ENCODE results near the gene BOLA3.
"Not testable (repeated sequence)": the region's sequence is repeated elsewhere in the genome, so short reads cannot be mapped to it uniquely, and the experiment has no call there.

The BOLA3 gene

DNA sequence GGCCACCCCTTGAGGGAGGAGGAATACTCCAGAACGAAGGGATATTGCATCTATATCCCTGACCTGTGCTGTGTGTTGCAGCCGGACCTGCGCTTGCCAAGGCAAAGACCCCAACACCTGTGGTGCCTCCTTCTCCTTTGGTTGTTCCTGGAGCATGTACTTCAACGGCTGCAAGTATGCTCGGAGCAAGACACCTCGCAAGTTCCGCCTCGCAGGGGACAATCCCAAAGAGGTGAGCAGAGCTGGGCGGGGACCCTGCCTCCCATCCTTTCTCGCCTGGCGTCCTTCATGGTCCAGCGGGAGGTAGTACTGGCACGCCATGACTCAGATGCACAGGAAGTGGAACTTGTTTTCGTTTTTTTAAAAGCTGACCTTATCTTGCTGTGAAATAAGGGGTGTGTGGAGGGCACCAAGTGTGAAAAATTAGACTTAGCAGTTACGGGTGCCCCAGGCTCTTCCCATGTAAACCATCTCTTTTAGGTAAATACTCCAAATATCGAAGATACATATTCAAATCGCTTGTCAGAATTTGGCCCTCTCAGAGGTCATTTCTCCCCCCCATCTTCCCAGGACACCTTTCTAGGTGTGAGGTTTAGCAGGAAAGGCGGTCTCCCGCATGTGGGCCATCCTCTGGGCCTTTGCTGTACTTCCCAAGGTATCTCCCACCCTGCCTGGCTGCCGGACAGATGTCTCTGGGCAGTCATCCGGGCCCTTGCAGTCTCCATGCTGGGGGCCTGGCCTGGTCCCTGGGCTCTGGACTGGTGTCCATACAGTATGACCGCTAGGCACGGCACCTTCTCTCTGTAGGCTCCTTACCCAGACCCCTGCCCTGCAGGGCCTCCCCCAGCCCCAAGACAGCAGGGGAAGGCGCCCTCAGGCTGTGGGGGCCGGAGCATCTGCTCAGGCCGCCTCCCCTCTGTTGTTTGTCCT, 57.6 kb downstream of the BOLA3 start:
- H3K9me3 ChIP-seq (replicated peaks; ENCODE audit: insufficient read depth, low read length) = no peaks in the 10 kb centered on the region
- no peak for DNase-seq
- no peaks in the 10 kb centered on the region for H3K36me3 ChIP-seq (replicated peaks; ENCODE audit: insufficient read depth, low read length)

DNA sequence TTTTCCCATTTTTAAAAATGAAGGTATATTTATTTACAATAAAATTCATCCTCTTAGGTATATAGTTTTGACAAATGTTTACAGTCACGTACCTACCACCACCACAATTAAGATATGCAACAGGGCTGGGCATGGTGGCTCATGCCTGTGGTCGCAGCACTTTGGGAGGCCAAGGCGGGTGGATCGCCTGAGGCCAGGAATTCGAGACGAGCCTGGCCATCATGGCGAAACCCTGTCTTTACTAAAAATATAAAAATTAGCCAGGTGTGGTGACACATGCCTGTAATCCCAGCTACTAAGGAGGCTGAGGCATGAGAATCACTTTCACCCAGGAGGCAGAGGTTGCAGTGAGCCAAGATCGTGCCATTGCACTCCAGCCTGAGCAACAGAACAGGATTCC, 59.0 kb downstream of the BOLA3 start:
- not testable (repeated sequence) for H3K36me3 ChIP-seq (replicated peaks; ENCODE audit: insufficient read depth, low read length)

More for the DNA sequence above, 57.6 kb downstream of the BOLA3 start:
- TF ChIP-seq EZH2 (optimal IDR thresholded peaks at IDR 0.05; ENCODE audit: low read depth, low read length) = no peak
- no peak for TF ChIP-seq EZH2phosphoT487 (IDR thresholded peaks at IDR 0.05; ENCODE audit: low read length)
- TF ChIP-seq, protein P1, sequence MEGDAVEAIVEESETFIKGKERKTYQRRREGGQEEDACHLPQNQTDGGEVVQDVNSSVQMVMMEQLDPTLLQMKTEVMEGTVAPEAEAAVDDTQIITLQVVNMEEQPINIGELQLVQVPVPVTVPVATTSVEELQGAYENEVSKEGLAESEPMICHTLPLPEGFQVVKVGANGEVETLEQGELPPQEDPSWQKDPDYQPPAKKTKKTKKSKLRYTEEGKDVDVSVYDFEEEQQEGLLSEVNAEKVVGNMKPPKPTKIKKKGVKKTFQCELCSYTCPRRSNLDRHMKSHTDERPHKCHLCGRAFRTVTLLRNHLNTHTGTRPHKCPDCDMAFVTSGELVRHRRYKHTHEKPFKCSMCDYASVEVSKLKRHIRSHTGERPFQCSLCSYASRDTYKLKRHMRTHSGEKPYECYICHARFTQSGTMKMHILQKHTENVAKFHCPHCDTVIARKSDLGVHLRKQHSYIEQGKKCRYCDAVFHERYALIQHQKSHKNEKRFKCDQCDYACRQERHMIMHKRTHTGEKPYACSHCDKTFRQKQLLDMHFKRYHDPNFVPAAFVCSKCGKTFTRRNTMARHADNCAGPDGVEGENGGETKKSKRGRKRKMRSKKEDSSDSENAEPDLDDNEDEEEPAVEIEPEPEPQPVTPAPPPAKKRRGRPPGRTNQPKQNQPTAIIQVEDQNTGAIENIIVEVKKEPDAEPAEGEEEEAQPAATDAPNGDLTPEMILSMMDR (IDR thresholded peaks at IDR 0.05; ENCODE audit: low read length) = no peak
- no peaks in the 10 kb centered on the region for H3F3A ChIP-seq (ENCODE audit: insufficient read depth, low read length)
- no peak overlapping the region for H2AFZ ChIP-seq (ENCODE audit: low read length)
- H3K27me3 ChIP-seq (replicated peaks; ENCODE audit: insufficient read depth, low read length) = no peaks in the 10 kb centered on the region
- no peaks in the 10 kb centered on the region for H3K9me2 ChIP-seq (replicated peaks; ENCODE audit: insufficient read depth, low read length)
- no peak overlapping the region for H3K27ac ChIP-seq (ENCODE audit: low read length)
- no peak overlapping the region for H3K4me2 ChIP-seq (ENCODE audit: low read depth, low read length)
- no peaks in the 10 kb centered on the region for H3K4me1 ChIP-seq (ENCODE audit: low read length)
- no peaks in the 10 kb centered on the region for H3K79me2 ChIP-seq (ENCODE audit: low read length)
- H3K9ac ChIP-seq (ENCODE audit: low read length) = no peak overlapping the region
- H4K20me1 ChIP-seq (ENCODE audit: insufficient read depth, low read length) = no peaks in the 10 kb centered on the region
- H3K4me3 ChIP-seq (ENCODE audit: low read length) = no peak overlapping the region

DNA sequence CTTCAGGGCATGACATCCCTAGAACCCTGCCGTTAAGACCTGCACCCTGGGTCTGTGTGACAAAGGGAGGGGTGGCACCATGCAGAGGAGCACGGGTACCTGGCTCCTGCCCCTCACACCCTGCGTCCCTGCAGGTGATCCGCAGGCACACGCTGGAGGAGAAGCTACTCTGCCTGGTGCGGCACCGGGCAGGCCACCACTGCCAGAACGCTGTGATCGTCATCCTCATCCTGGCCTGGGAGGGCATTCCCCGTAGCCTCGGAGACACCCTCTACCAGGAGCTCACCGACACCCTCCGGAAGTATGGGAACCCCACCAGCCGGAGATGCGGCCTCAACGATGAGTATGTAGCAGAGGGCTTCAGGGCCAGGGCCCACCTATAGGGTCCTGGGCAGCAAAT, 60.0 kb downstream of the BOLA3 start:
- Histone ChIP-seq H3K4me1 (ENCODE audit: low read length) (no peaks in the 10 kb centered on the region), H3K9me2 (replicated peaks; ENCODE audit: insufficient read depth, low read length) (no peaks in the 10 kb centered on the region), H3K9ac (ENCODE audit: low read length) (no peak overlapping the region), H4K20me1 (ENCODE audit: insufficient read depth, low read length) (no peaks in the 10 kb centered on the region), H3F3A (ENCODE audit: insufficient read depth, low read length) (no peaks in the 10 kb centered on the region), H3K79me2 (ENCODE audit: low read length) (no peaks in the 10 kb centered on the region), H3K4me3 (ENCODE audit: low read length) (no peak overlapping the region), H3K27me3 (replicated peaks; ENCODE audit: insufficient read depth, low read length) (no peaks in the 10 kb centered on the region), H3K4me2 (ENCODE audit: low read depth, low read length) (no peak overlapping the region), H3K9me3 (replicated peaks; ENCODE audit: insufficient read depth, low read length) (no peaks in the 10 kb centered on the region), H3K27ac (ENCODE audit: low read length) (no peak overlapping the region), H3K36me3 (replicated peaks; ENCODE audit: insufficient read depth, low read length) (no peaks in the 10 kb centered on the region), H2AFZ (ENCODE audit: low read length) (no peak overlapping the region)
- no peak for DNase-seq
- TF ChIP-seq, protein P1 (IDR thresholded peaks at IDR 0.05; ENCODE audit: low read length) = no peak
- TF ChIP-seq EZH2 (optimal IDR thresholded peaks at IDR 0.05; ENCODE audit: low read depth, low read length) (no peak), EZH2phosphoT487 (IDR thresholded peaks at IDR 0.05; ENCODE audit: low read length) (no peak)

More for the DNA sequence above, 59.0 kb downstream of the BOLA3 start:
- not testable (repeated sequence) for H3K79me2 ChIP-seq (ENCODE audit: low read length); H2AFZ ChIP-seq (ENCODE audit: low read length); H3K4me1 ChIP-seq (ENCODE audit: low read length); H3K4me2 ChIP-seq (ENCODE audit: low read depth, low read length); H3K9ac ChIP-seq (ENCODE audit: low read length); H3K9me2 ChIP-seq (replicated peaks; ENCODE audit: insufficient read depth, low read length); DNase-seq; H3K27me3 ChIP-seq (replicated peaks; ENCODE audit: insufficient read depth, low read length); H3K4me3 ChIP-seq (ENCODE audit: low read length); H3F3A ChIP-seq (ENCODE audit: insufficient read depth, low read length); H4K20me1 ChIP-seq (ENCODE audit: insufficient read depth, low read length); H3K9me3 ChIP-seq (replicated peaks; ENCODE audit: insufficient read depth, low read length); H3K27ac ChIP-seq (ENCODE audit: low read length)

DNA sequence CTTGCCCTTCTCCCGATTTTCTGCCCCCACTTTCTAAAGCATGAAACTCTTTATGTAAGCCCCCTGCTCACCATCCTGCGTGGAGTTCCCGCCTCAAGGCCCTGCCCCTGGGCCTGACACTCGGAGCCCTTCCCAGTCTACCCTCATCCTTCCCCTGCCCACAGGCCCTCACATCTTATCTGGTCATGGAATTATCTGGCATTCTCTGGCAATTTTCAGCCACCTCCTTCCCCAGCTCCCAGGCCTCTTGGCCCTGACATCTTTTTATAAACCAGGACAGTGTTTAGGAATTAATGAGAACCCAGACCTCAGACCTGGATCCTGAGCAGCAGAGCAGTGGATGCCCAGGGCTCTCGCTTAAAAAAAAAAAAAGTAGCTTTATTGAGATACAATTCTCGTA, 61.7 kb downstream of the BOLA3 start:
- H3K36me3 ChIP-seq (replicated peaks; ENCODE audit: insufficient read depth, low read length) = no peaks in the 10 kb centered on the region
- no peaks in the 10 kb centered on the region for H3K9me2 ChIP-seq (replicated peaks; ENCODE audit: insufficient read depth, low read length)
- H3K79me2 ChIP-seq (ENCODE audit: low read length) = no peaks in the 10 kb centered on the region
- no peaks in the 10 kb centered on the region for H3K4me1 ChIP-seq (ENCODE audit: low read length)
- TF ChIP-seq EZH2 (optimal IDR thresholded peaks at IDR 0.05; ENCODE audit: low read depth, low read length) (no peak), EZH2phosphoT487 (IDR thresholded peaks at IDR 0.05; ENCODE audit: low read length) (no peak)
- TF ChIP-seq, protein P1 (IDR thresholded peaks at IDR 0.05; ENCODE audit: low read length) = no peak
- no peaks in the 10 kb centered on the region for H3K27me3 ChIP-seq (replicated peaks; ENCODE audit: insufficient read depth, low read length)
- no peak overlapping the region for H3K27ac ChIP-seq (ENCODE audit: low read length)
- no peak overlapping the region for H3K9ac ChIP-seq (ENCODE audit: low read length)
- H3K4me2 ChIP-seq (ENCODE audit: low read depth, low read length) = no peak overlapping the region
- no peak overlapping the region for H2AFZ ChIP-seq (ENCODE audit: low read length)
- H3K9me3 ChIP-seq (replicated peaks; ENCODE audit: insufficient read depth, low read length) = no peaks in the 10 kb centered on the region
- DNase-seq = no peak
- no peaks in the 10 kb centered on the region for H4K20me1 ChIP-seq (ENCODE audit: insufficient read depth, low read length)
- no peak overlapping the region for H3K4me3 ChIP-seq (ENCODE audit: low read length)
- H3F3A ChIP-seq (ENCODE audit: insufficient read depth, low read length) = no peaks in the 10 kb centered on the region

All from MM.1S (cell line).